Measurements from ENCODE around the gene SLC12A1. TPM values are rescaled to one million over a fixed set of nuclear protein-coding genes. Genes with fewer than 3 reads are reported as not detected.
"Not testable (repeated sequence)": the region's sequence is repeated elsewhere in the genome, so short reads cannot be mapped to it uniquely, and the experiment has no call there.

SLC12A1 gene
- total and polyA plus RNA-seq, 2 of the 8 experiments (the other 6 are each of a cell fraction or from before 2014, with no cell fraction given) = 0.63 to 1.0 TPM

- TF ChIP-seq TEAD4 (IDR thresholded peaks at IDR 0.05; ENCODE audit: low read depth, low read length) (no peak), JUND (IDR thresholded peaks at IDR 0.05; ENCODE audit: low read length) (no peak), SIX5 (IDR thresholded peaks at IDR 0.05; ENCODE audit: low read depth, low read length) (no peak), RFX5 (IDR thresholded peaks at IDR 0.05; ENCODE audit: borderline replicate concordance, low read depth, low read length) (no peak), SRF (IDR thresholded peaks at IDR 0.05; ENCODE audit: low read depth, low read length) (no peak)
These were observed 119.3 kb downstream of the SLC12A1 start (continued) for GRCh38 chr15:48325400-48325799.

GRCh38 chr15:48326180-48326579 is 120.1 kb downstream of the SLC12A1 start:
- not testable (repeated sequence) for H3K9ac ChIP-seq (replicated peaks in 1 of 4; ENCODE audit: extremely low read depth in 1 of 4, low read depth in 3 of 4, low read length in 3 of 4); H3K4me2 ChIP-seq (ENCODE audit: insufficient read depth in 1 of 2, low read depth in 2 of 2, low read length in 2 of 2); DNase-seq (ENCODE audit: low read depth in 1 of 2, low spot score in 2 of 2); H3K27ac ChIP-seq (ENCODE audit: low read depth, low read length); H3K27me3 ChIP-seq (replicated peaks in 1 of 4; ENCODE audit: control insufficient read depth in 3 of 4, extremely low read depth in 1 of 4, insufficient read depth in 3 of 4, low read length in 3 of 4); H3K23me2 ChIP-seq (ENCODE audit: low read depth, low read length); H2BK5ac ChIP-seq (ENCODE audit: low read depth, low read length); H4K91ac ChIP-seq (replicated peaks; ENCODE audit: insufficient read length, low read length); H3K79me1 ChIP-seq (ENCODE audit: low read depth, low read length); H2BK15ac ChIP-seq (ENCODE audit: low read length); H2AFZ ChIP-seq (ENCODE audit: low read length); H4K8ac ChIP-seq (ENCODE audit: extremely low read depth, insufficient read depth, low read length); H3K9me3 ChIP-seq (ENCODE audit: insufficient read depth in 2 of 2, low read depth in 1 of 2, low read length in 1 of 2); H3K18ac ChIP-seq (ENCODE audit: extremely low read depth, low read length); H3K4me1 ChIP-seq (replicated peaks in 1 of 4; ENCODE audit: control insufficient read depth in 3 of 4, insufficient read depth in 4 of 4, low read length in 3 of 4); H4K20me1 ChIP-seq (replicated peaks in 1 of 2; ENCODE audit: control insufficient read depth in 1 of 2, insufficient read depth in 2 of 2, low read length in 2 of 2); H2BK12ac ChIP-seq (ENCODE audit: low read depth, low read length); H3K56ac ChIP-seq (replicated peaks; ENCODE audit: insufficient read length, low read depth, low read length); H3K4me3 ChIP-seq (ENCODE audit: extremely low read depth in 1 of 4, insufficient read depth in 2 of 4, low read depth in 3 of 4, low read length in 4 of 4); FAIRE-seq; H2BK120ac ChIP-seq (replicated peaks; ENCODE audit: low read depth, low read length); H2AK5ac ChIP-seq (ENCODE audit: low read depth, low read length); H4K5ac ChIP-seq (ENCODE audit: insufficient read length, low read depth, low read length); H3K23ac ChIP-seq (ENCODE audit: insufficient read length); H3K14ac ChIP-seq (ENCODE audit: insufficient read length); H3K36me3 ChIP-seq (ENCODE audit: control insufficient read depth in 2 of 4, insufficient read depth in 4 of 4, low read length in 3 of 4); H3K4ac ChIP-seq (replicated peaks; ENCODE audit: insufficient read length, low read depth, low read length); H2BK20ac ChIP-seq (ENCODE audit: low read length)
- WGBS, 2 experiments (ENCODE audit: extremely low coverage in 1 of 2, insufficient coverage in 1 of 2, insufficient read length in 1 of 2, insufficient replicate concordance in 2 of 2, low coverage in 1 of 2, low lambda C conversion rate in 2 of 2, missing lambda C conversion rate in 1 of 2) = 84% methylated on average over 6 of the region's 6 CpGs; no CpG with 5 or more reads in 1 of the 2 experiments
- POLR2A ChIA-PET (ENCODE audit: partially characterized antibody) = interaction anchor here (1.1 kb wide), 1 partner anchor 11 kb away, joined by 3 read pairs; no protein-coding TSS in a partner anchor
- peaks cover 0 to 21% of the 10 kb centered on the region in 2 experiments for H3K79me2 ChIP-seq (ENCODE audit: control insufficient read depth in 1 of 2, insufficient read depth in 2 of 2, low read length in 2 of 2)
- CTCF ChIA-PET (ENCODE audit: partially characterized antibody) = interaction anchor here (4.6 kb wide), 1 partner anchor 9 kb away, joined by 23 read pairs; no protein-coding TSS in a partner anchor

Measured in H1 (cell line).